Fibroblast of lung (primary cell): ENCODE data around the gene TOX3. TPM values are rescaled to one million over a fixed set of nuclear protein-coding genes. Genes with fewer than 3 reads are reported as not detected.

Source experiments
- DNase-seq, 2 donors: peaks; one replicate each; pipeline versions ENCODE4 v3.0.0 to v3.0.0-alpha.2; 2010; ENCODE audit warnings: low read depth in 2 of 2
- H2AFZ ChIP-seq: 2 replicates; pipeline ENCODE4 v1.5.1; 2012; ENCODE audit warnings: low read length, control low read depth, inconsistent platforms
- H3K27ac ChIP-seq: 2 replicates; pipeline ENCODE4 v1.5.1; 2011; ENCODE audit warnings: low read length, control low read depth; ENCODE audit not compliant: insufficient read depth
- H3K27me3 ChIP-seq: 2 replicates; pipeline ENCODE4 v1.5.1; 2011; ENCODE audit warnings: mild to moderate bottlenecking, low read length; ENCODE audit not compliant: control insufficient read depth, insufficient read depth
- H3K36me3 ChIP-seq: 2 replicates; pipeline ENCODE4 v1.5.1; 2011; ENCODE audit warnings: low read length; ENCODE audit not compliant: control insufficient read depth, insufficient read depth
- H3K4me1 ChIP-seq: 2 replicates; pipeline ENCODE4 v1.5.1; 2011; ENCODE audit warnings: low read length; ENCODE audit not compliant: control insufficient read depth, insufficient read depth; ENCODE audit errors: extremely low read depth
- H3K4me2 ChIP-seq: 2 replicates; pipeline ENCODE4 v1.5.1; 2011; ENCODE audit warnings: low read length, control low read depth; ENCODE audit not compliant: insufficient read depth; ENCODE audit errors: extremely low read depth
- H3K4me3 ChIP-seq, 4 experiments: fragments of 200-600 bp in 1 of 4; sonication (generic) in 1 of 4; replicated peaks in 1 of 4; 2 replicates each; pipeline ENCODE4 v1.5.1; 2011 to 2016; ENCODE audit warnings: low read length in 4 of 4, low read depth in 3 of 4, mild to moderate bottlenecking in 3 of 4, control low read depth in 2 of 4, inconsistent platforms in 1 of 4, mixed read lengths in 1 of 4; ENCODE audit not compliant: insufficient read depth in 1 of 4; ENCODE audit errors: control extremely low read depth in 1 of 4
- H3K79me2 ChIP-seq: 2 replicates; pipeline ENCODE4 v1.5.1; 2012; ENCODE audit warnings: mild to moderate bottlenecking, low read length, inconsistent platforms; ENCODE audit not compliant: control insufficient read depth, insufficient read depth
- H3K9ac ChIP-seq: 2 replicates; pipeline ENCODE4 v1.5.1; 2011; ENCODE audit warnings: mild to moderate bottlenecking, low read length, control low read depth; ENCODE audit not compliant: insufficient read depth
- H3K9me3 ChIP-seq: 2 replicates; pipeline ENCODE4 v1.5.1; 2012; ENCODE audit warnings: low read depth, low read length; ENCODE audit not compliant: control insufficient read depth, insufficient read depth
- H4K20me1 ChIP-seq: 2 replicates; pipeline ENCODE4 v1.5.1; 2011; ENCODE audit warnings: low read length; ENCODE audit not compliant: control insufficient read depth, insufficient read depth; ENCODE audit errors: extremely low read depth
- EZH2 ChIP-seq: IDR thresholded peaks from 2 replicates; pipeline ENCODE4 v1.5.1; 2012; ENCODE audit warnings: low read length, control low read depth, mild to moderate bottlenecking; ENCODE audit errors: missing control alignments
- polyA plus RNA-seq, 2 donors: library from polyadenylated mRNA; depleted of rRNA in 1 of 2; stranded (reverse) in 1 of 2; unstranded in 1 of 2; fragments of >200 nt; gene quantifications; 2 replicates each; pipeline ENCODE4 v1.2.1, GENCODE V29; 2011 to 2012; ENCODE audit warnings: missing spikeins in 1 of 2
- total RNA-seq: library from RNA; depleted of rRNA; stranded (reverse); fragments of >200 nt; gene quantifications from 2 replicates; pipeline ENCODE4 v1.2.1, GENCODE V29; 2014
- TF ChIP-seq, protein P1 (sequence below), 2 donors: IDR thresholded peaks in 1 of 2; conservative IDR thresholded peaks in 1 of 2; 1 replicate in 1 of 2; 2 replicates in 1 of 2; pipeline ENCODE4 v1.5.1; 2011 to 2012; ENCODE audit warnings: low read length in 2 of 2, control low read depth in 1 of 2, inconsistent platforms in 1 of 2, low read depth in 1 of 2, mild to moderate bottlenecking in 1 of 2

Gene TOX3
- total and polyA plus RNA-seq, 2 donors (not counting 1 experiment from before 2014, with no cell fraction given): not detected

DNA sequence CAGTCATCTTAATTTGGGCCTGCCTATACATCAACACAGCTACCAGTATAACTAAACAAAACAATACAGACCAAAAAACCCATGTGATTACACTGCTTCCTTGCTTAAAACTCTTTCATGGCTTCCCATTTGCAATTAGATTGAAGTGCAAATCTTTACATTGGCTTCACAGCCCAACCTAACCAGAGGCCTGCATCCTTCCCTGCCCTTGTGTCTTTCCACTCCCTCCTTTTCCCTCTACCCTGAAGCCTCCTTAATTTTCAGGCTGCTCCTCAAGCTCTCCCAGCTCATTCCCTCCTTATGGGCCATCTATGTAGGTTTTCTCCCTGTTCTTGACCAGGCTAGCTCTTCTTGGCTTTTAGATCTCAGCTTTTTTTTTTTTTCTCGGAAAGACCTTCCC, 147.8 kb downstream of the TOX3 start:
- no peak for TF ChIP-seq EZH2

DNA sequence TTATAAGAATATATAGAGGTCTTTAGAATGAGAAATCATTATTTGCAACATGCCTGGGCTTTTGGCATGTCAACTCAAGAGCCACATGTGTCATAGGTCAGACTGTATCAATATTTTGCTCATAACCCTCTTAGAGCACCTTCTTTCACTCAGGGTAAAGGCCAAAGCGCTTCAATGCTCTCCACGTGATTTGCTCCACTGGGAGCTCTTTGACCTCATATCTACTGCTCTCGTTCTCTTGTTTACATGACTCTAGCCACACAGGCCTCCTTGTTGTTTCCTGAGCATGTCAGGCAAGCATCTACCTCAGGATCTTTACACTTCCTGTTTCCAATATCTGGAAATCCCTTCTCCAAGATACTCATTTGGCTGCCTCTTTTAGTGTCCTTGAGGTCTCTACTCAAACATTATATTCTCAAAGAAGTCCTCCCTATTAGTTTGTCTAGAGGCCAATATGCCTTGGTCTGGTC, 148.4 kb downstream of the TOX3 start:
- Histone ChIP-seq H3K9me3 (no peaks in the 10 kb centered on the region), H3K36me3 (no peaks in the 10 kb centered on the region), H3K79me2 (no peaks in the 10 kb centered on the region), H3K27me3 (no peaks in the 10 kb centered on the region), H3K27ac (no peak overlapping the region), H3K4me1 (no peaks in the 10 kb centered on the region), H4K20me1 (no peaks in the 10 kb centered on the region), H2AFZ (no peak overlapping the region), H3K9ac (no peak overlapping the region), H3K4me3 (no peak overlapping the region), H3K4me2 (no peak overlapping the region)
- DNase-seq: no peak
- no peak for TF ChIP-seq EZH2
- TF ChIP-seq, protein P1, sequence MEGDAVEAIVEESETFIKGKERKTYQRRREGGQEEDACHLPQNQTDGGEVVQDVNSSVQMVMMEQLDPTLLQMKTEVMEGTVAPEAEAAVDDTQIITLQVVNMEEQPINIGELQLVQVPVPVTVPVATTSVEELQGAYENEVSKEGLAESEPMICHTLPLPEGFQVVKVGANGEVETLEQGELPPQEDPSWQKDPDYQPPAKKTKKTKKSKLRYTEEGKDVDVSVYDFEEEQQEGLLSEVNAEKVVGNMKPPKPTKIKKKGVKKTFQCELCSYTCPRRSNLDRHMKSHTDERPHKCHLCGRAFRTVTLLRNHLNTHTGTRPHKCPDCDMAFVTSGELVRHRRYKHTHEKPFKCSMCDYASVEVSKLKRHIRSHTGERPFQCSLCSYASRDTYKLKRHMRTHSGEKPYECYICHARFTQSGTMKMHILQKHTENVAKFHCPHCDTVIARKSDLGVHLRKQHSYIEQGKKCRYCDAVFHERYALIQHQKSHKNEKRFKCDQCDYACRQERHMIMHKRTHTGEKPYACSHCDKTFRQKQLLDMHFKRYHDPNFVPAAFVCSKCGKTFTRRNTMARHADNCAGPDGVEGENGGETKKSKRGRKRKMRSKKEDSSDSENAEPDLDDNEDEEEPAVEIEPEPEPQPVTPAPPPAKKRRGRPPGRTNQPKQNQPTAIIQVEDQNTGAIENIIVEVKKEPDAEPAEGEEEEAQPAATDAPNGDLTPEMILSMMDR (conservative IDR thresholded peaks at IDR 0.05 in 1 of 2, IDR thresholded peaks at IDR 0.05 in 1 of 2; ENCODE audit: low read depth in 1 of 2, low read length in 2 of 2): no peak

More for the DNA sequence above, 147.8 kb downstream of the TOX3 start:
- Histone ChIP-seq H3K4me2 (no peak overlapping the region), H3K27ac (no peak overlapping the region), H2AFZ (no peak overlapping the region), H3K27me3 (no peaks in the 10 kb centered on the region), H3K9ac (no peak overlapping the region), H3K36me3 (no peaks in the 10 kb centered on the region), H4K20me1 (no peaks in the 10 kb centered on the region), H3K4me3 (no peak overlapping the region), H3K4me1 (no peaks in the 10 kb centered on the region), H3K9me3 (no peaks in the 10 kb centered on the region), H3K79me2 (no peaks in the 10 kb centered on the region)
- DNase-seq: no peak

DNA sequence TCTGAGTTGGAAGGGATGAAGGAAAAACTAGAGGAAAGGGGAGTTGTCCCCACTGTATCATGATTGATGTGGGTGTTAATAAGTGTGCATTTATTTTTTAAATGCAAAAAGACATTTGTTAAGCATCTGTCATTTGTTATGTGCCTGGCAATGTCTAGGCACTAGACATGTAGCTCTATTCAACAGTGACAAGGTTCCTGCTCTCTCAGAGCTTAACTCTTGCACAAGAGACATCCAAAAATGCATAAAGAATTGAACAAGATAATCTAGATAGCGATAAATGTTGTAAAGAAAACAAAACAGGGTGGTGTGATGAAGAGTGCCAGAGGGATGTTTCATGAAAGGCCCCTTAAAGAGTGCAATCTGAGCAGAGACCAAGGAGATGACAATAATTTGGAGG, 148.9 kb downstream of the TOX3 start:
- Histone ChIP-seq H3K4me3 (no peak overlapping the region), H4K20me1 (no peaks in the 10 kb centered on the region), H3K4me1 (no peaks in the 10 kb centered on the region), H3K9me3 (no peaks in the 10 kb centered on the region), H2AFZ (no peak overlapping the region), H3K27ac (no peak overlapping the region), H3K9ac (no peak overlapping the region), H3K79me2 (no peaks in the 10 kb centered on the region), H3K36me3 (no peaks in the 10 kb centered on the region), H3K4me2 (no peak overlapping the region), H3K27me3 (no peaks in the 10 kb centered on the region)
- TF ChIP-seq, protein P1 (conservative IDR thresholded peaks at IDR 0.05 in 1 of 2, IDR thresholded peaks at IDR 0.05 in 1 of 2; ENCODE audit: low read depth in 1 of 2, low read length in 2 of 2): no peak
- no peak for TF ChIP-seq EZH2
- no peak for DNase-seq
